Astrocyte (in vitro differentiated cells and primary cell): ENCODE results near the gene RASGRP3.

ENCODE experiments used
- EZH2 ChIP-seq: IDR thresholded peaks from 2 replicates; pipeline ENCODE4 v1.6.1; 2012; ENCODE audit warnings: mild to moderate bottlenecking, low read length, inconsistent platforms; ENCODE audit not compliant: insufficient read depth
- TF ChIP-seq, protein P1 (sequence below): IDR thresholded peaks from 2 replicates; pipeline ENCODE4 v1.5.1; 2011; ENCODE audit warnings: low read depth, mild to moderate bottlenecking, inconsistent platforms, low read length, moderate library complexity; ENCODE audit not compliant: insufficient read depth

DNA sequence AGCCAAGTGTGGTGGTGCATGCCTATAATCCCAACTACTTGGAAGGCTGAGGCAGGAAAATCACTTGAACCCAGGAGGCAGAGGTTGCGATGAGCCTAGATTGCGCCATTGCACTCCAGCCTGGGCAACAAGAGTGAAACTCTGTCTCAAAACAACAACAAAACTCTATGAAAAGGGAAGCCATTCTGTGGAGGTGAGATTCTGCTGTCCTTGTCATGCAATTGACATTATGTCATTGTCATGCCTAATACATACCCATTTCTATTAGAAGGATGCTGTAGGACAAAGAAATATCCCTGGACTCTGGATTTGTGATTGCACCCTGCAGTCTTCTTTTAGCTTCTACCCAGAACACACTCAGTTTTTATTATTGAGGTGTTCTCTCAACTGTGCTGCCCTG, 8.6 kb downstream of the RASGRP3 start:
- TF ChIP-seq, protein P1, sequence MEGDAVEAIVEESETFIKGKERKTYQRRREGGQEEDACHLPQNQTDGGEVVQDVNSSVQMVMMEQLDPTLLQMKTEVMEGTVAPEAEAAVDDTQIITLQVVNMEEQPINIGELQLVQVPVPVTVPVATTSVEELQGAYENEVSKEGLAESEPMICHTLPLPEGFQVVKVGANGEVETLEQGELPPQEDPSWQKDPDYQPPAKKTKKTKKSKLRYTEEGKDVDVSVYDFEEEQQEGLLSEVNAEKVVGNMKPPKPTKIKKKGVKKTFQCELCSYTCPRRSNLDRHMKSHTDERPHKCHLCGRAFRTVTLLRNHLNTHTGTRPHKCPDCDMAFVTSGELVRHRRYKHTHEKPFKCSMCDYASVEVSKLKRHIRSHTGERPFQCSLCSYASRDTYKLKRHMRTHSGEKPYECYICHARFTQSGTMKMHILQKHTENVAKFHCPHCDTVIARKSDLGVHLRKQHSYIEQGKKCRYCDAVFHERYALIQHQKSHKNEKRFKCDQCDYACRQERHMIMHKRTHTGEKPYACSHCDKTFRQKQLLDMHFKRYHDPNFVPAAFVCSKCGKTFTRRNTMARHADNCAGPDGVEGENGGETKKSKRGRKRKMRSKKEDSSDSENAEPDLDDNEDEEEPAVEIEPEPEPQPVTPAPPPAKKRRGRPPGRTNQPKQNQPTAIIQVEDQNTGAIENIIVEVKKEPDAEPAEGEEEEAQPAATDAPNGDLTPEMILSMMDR = no peak
- TF ChIP-seq EZH2 = no peak
